ENCODE results near the gene PLEKHA8.

DNA sequence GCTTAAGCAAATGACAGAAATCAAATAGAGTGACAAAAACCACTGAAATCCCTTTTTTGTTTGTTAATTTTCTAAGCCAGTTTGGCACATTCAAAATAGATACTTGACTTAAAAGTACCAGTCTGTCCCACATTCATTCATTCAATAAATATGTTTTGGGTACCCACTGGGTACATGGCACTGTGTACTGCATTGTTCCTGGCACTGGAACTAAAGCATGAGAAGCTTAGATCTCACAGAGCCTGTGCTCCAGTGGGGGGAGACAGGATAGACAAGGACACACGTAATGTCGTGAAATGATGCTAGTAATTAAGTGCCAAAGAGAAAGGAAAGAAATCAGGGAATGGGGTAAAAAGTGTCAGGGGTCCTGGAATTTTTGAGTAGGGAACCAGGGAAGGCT is 119.6 kb downstream of the PLEKHA8 start:
- TF ChIP-seq BHLHE40 (IDR thresholded peaks at IDR 0.05; ENCODE audit: borderline replicate concordance) (no peak), FOXK2 (IDR thresholded peaks at IDR 0.05) (no peak), FOXM1 (IDR thresholded peaks at IDR 0.05; ENCODE audit: borderline replicate concordance) (no peak), NFRKB (IDR thresholded peaks at IDR 0.05) (no peak)
